GM12873 (cell line): ENCODE data around the gene MKNK2.

Source experiments
- TF ChIP-seq, protein P1 (sequence below): IDR thresholded peaks from 2 replicates; pipeline ENCODE4 v1.5.1; 2012; ENCODE audit warnings: low read depth, mild to moderate bottlenecking, moderate library complexity, low read length, control low read depth; ENCODE audit not compliant: insufficient read depth; ENCODE audit errors: missing control alignments

The MKNK2 gene

GRCh38 chr19:2077398-2077797, 26.4 kb upstream of the MKNK2 start:
- TF ChIP-seq, protein P1, sequence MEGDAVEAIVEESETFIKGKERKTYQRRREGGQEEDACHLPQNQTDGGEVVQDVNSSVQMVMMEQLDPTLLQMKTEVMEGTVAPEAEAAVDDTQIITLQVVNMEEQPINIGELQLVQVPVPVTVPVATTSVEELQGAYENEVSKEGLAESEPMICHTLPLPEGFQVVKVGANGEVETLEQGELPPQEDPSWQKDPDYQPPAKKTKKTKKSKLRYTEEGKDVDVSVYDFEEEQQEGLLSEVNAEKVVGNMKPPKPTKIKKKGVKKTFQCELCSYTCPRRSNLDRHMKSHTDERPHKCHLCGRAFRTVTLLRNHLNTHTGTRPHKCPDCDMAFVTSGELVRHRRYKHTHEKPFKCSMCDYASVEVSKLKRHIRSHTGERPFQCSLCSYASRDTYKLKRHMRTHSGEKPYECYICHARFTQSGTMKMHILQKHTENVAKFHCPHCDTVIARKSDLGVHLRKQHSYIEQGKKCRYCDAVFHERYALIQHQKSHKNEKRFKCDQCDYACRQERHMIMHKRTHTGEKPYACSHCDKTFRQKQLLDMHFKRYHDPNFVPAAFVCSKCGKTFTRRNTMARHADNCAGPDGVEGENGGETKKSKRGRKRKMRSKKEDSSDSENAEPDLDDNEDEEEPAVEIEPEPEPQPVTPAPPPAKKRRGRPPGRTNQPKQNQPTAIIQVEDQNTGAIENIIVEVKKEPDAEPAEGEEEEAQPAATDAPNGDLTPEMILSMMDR, result no peak

DNA sequence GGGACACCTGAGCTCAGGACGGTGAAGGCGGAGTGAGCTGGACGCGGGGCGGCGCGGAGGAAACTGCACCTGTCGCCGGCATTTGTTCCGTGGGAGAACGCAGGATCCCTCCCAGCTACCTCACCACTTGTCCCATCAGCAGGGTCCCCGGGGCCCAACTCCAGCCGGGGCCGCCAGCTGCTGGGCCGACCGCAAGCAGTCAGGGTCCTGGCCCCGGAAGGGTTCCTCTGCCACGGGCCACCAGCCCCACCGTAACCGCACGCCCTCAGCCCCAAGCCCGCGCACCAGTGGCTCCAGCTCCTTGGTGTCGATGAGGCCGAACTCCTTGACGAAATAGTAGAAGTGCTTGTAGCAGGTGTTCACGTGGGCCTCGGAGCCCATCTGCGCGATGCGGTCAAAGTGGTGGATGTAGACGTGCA, 25.5 kb upstream of the MKNK2 start:
- TF ChIP-seq, protein P1, result no peak

DNA sequence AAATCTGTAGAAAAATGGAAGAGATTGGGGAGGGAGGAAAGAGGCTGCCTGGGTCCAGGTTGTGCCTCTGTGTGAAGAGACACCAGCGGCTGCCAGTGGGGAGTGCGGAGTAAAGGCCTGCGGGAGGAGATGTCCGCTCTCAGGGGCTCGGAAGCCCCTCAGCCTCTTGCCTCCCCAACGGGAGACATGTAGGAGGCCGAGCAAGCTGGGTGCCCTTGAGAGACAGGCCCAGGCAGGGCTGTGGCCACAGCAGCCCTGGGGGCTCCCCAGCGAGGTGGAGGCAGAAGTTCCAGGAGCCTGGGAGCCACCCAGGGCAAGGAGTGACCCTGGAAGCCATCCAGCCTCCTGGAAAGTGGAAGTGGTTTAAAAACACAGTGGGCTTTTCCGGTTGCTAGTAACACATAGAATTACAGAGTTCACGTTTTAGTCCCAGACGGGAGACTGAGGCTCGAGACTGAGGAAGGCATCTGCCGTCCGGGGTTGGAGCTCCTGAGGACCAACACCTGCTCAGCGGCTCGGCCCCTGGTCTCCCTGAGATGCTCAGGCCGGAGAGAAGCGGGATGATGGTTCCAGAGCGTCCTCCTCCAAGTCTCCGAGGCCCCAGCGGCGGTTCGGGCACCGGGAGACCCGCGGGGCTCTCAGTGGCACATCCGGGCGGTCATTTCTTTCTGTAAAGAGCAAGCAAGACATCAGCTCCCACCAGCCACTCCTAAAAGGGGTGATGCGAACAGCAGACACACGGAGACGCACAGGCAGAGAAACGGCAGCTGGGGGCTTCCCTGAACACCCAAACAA, 21.9 kb upstream of the MKNK2 start:
- TF ChIP-seq, protein P1, result no peak

- TF ChIP-seq, protein P1, result no peak
These were observed 20.1 kb upstream of the MKNK2 start for GRCh38 chr19:2070986-2071673.

DNA sequence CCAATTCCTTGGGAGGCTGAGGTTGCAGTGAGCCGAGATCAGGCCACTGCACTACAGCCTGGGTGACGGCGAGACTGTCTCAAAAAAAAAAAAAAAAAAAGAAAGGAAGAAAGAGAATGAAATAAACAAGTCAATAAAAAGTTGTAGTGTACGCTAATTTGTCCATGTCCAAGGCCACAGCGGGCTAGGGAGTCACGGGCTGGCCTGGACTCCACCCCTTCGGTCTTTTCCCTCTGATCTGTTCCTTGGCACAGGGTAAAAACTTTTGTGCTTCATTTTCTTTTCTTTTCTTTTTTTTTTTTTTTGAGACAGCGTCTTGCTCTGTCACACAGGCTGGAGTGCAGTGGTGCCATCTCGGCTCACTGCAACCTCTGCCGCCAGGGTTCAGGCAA, 19.4 kb upstream of the MKNK2 start:
- TF ChIP-seq, protein P1, result no peak

DNA sequence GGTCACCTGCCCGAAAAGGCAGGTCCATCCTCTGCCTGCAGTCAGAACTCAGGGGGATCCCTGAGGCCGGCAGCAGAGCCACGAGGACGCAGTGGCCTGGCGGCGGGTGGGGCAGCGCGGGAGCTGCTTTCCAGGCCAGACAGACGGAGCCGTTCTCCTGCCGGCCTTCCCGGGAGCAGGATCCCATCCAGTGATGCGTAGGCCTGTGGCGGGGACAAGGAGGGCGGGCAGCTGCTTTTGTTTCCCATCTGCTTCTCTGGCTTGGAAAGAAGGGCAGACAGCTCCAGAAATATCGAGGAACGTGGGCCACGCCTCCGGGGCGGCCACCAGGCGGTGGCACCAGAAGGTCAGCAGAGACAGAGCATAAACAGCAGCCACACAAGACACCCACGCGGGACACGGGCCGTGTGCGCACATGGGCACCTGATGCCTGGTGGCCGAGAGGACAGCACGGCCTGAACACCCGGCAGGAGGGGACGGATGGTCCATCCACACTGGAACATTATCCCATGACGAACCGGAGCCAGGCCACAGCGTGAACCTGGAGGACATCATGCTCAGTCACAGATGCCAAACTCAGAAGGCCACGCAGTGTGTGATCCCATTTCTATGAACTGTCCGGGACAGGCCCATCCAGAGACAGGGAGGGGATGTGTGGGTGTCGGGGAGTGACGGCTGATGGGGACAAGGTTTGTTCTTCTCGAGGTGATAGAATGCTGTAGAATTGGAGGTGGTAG, 13.9 kb upstream of the MKNK2 start:
- TF ChIP-seq, protein P1, result no peak

DNA sequence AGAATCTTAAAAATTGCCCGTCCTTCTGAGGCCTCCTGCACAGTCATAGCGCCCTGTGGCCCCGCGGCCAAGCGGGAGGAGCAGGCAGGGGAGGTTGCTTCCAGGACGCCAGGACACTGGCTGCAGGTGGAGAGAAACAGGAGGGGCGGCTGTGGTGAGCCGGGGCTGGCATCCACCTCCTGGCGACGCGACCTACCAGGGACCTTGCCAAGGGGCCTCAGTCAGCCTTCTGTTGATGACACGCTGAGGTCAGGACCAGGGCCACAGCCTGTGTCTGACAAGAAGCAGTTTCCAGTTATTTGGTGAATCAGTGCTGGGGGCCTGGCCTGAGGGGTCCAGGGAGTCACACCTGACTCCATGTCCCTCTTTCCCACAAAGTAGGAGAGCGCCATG, 13.3 kb upstream of the MKNK2 start:
- TF ChIP-seq, protein P1, result no peak
